NCI-H82 (cell line): Measurements from ENCODE around the gene PDE10A.

Experiments
- DNase-seq: peaks from one replicate; lab custom pipeline; 2025; lab: John Stamatoyannopoulos, UW

PDE10A gene

GRCh38 chr6:165662749-165663376 lies at the start of gene PDE10A:
Gene PDE10A, minus strand, starts transcription at chr6:165663241. Its CDS starts 430 bp downstream, at chr6:165662811.
- no peak for DNase-seq

- DNase-seq: no peak
Measured at GRCh38 chr6:165708985-165709576, 46.0 kb upstream of the PDE10A start.

GRCh38 chr6:165707067-165707853 lies 44.2 kb upstream of the PDE10A start:
- no peak for DNase-seq

- no peak for DNase-seq
Measured at GRCh38 chr6:165705941-165706340, 42.9 kb upstream of the PDE10A start.

GRCh38 chr6:165704045-165704748 lies 41.2 kb upstream of the PDE10A start:
- DNase-seq: no peak

GRCh38 chr6:165702669-165703068 lies 39.6 kb upstream of the PDE10A start:
- no peak for DNase-seq

GRCh38 chr6:165701564-165702354 lies 38.7 kb upstream of the PDE10A start:
- no peak for DNase-seq

DNA sequence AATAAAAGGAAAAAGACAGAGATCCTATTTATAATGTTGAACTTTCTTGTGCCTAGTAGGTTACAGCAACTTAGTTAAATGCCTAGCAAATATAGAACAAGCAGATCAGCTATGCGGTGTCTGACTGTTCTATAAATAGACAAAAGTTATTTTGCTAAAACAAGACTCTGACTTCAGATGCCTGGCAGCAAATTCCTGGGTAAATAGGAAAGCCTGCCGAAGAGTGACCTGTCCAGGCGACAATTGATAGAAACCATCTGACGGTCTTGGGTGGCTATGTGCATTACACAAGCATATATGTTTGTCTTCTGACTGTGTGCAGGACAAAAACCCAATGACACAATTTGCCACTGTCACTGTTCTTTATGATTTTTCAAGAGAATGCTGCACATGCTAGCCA lies 38.0 kb upstream of the PDE10A start:
- no peak for DNase-seq

DNA sequence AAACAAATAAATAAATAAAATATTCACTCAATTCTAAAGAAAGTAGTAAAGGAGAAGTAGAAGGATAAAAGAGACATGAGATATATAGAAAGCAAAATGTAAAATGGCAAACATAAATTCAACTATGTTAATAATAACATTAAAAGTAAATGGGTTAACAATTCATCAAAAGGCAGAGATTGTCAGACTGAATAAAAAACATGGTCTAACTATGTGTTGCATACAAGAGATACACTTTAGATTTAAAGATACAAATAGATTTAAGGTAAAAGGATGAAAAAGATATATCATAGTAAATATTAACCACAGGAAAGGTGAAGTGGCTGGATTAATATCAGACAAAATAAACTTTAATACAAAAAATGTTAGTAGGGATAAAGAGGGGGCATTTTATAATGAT lies 35.8 kb upstream of the PDE10A start:
- no peak for DNase-seq

DNA sequence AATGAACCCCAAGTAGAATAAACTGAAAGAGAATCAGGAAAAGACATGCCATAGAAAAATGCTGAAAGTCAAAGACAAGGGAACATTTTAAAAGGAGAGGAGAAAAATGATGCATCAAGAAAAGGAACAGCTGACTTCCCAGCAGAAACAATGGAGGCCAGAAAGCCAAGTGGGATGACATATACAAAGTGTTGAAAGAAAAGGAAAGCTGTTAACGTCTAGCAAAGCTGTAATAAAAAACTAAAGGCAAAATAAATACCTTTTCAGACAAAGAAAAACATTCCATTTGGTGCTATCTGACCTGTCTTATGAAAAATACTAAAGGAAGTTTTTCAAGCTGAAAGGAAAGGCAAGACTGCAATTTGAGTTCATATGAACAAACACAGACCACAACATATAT lies 34.1 kb upstream of the PDE10A start:
- no peak for DNase-seq

- DNase-seq: no peak
Measured at GRCh38 chr6:165695722-165696515, 32.9 kb upstream of the PDE10A start.

DNA sequence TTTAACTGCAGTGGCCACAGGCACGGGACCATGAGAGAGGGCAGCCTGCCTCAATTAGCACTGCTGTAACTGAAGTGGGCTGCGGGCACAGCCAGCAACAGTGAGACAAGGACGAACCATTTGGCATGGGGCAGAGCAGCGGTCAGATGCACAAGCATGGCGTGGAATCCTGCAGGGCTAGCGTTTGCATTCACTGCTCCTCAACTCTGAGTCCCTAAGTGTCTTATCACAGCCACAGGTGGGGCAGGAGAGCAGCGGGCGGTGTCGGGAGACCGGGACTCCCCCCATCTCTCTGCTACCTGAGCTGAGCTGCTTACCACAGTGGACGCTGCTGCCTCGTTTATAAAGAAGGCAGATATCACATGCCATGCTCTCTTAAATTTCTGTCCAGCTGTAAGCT lies 31.3 kb upstream of the PDE10A start:
- DNase-seq: no peak

GRCh38 chr6:165692106-165692653 lies 29.1 kb upstream of the PDE10A start:
- DNase-seq: no peak

GRCh38 chr6:165689699-165690098 lies 26.7 kb upstream of the PDE10A start:
- no peak for DNase-seq

DNA sequence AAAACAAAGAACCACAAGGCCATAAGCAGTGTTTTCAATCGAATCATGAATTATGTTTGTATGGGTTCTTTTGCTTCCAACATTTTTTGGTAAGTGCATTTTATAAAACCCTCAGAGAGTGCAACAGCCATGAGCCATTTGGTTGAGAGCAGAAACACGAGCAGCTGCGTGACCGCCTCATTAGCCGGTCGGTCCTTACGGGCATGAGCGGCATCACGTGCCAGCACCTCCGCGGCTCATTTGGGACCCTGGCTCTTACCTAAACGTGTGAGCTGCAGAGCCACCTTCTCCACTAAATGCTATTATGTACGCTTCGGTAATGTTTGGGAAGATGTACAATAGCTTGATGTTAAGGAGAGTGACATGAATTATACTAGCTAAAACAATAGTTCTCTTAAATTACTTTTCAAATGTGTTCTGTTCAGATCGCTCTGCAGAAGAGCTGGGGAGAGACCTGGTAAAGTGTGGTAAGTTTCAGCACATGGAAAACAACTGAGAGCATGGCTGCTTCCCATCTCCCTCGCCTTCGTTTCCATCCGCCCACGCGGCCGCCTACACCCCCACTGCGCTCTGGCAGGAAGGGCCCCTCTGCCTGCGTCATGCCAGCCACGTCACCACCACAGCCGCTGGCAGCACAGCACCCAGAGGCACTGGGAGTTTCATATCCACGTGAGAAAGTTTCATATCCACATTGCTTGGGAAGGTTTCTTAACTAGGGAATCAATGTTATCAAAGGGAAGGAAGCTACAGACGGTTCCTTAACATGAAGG lies 23.7 kb upstream of the PDE10A start:
- DNase-seq: no peak

DNA sequence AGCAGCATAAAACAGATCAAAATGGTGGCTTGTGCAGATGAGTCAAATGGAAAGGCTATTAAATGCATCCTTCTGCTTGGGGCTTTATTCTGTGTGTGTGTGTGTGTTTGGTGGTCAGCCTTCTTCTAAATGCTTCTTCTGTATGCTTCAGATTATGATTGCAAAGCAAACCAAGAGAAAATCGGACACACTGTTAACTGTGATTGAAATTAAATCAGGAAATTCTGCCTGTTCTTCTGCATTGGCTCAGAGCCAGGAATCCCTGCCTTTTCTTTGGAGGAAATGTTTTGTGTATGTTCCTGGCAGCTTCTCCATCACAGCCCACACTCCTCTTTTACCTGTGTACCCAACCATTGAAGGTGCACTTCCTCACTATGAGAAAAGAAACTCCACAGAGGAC lies 22.3 kb upstream of the PDE10A start:
- DNase-seq: no peak

GRCh38 chr6:165684333-165684732 lies 21.3 kb upstream of the PDE10A start:
- DNase-seq: no peak

- no peak for DNase-seq
Measured at GRCh38 chr6:165680975-165681374, 17.9 kb upstream of the PDE10A start.

DNA sequence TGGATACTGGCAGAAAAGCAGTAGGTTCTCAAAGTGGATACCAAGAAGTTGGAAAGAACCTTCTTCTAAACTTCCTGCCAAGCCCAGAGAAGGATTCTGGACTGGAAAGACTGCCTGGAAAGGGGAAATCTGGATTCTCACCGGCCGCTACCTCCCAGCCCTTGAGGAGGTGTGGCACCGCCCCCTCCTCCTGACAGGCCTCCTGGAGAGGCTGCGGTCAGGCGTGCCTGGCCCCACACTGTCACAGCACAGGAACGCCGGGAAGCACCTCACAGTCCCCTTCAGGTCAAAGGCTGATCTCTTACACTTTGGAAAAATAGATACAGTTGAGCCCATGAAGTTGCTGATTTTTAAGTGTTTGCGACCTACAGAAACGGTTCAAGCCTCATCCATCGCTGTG lies 16.3 kb upstream of the PDE10A start:
- no peak for DNase-seq

DNA sequence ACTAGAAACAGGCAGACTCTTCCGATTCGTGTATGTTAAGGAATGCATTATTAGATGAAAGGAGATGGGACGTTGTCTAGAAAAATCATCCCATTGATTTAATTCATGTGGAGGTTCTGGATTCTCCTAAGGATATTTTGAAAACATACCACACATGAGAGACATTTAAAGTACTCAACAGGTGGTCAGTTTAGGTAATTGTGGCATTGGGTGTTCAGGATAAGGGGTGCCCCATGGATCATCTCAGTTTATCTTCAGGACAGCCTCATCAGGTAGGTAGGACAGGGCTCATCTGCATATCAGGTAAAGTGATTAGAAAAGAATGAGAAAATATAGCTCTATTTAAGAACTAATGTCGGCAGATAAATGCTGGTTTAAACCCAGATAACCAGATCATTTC lies 15.9 kb upstream of the PDE10A start:
- DNase-seq: no peak
